Measurements from ENCODE around the gene PGA3.

The PGA3 gene

GRCh38 chr11:61181489-61181888, 21.8 kb upstream of the PGA3 start:
- Histone ChIP-seq H3K9me3 (ENCODE audit: insufficient read depth, low read length) (no peaks in the 10 kb centered on the region), H3K36me3 (ENCODE audit: low read length) (no peaks in the 10 kb centered on the region), H2AFZ (ENCODE audit: low read depth, low read length, severe bottlenecking) (no peak overlapping the region)

GRCh38 chr11:61183645-61184044, 19.7 kb upstream of the PGA3 start:
- TF ChIP-seq, protein P1, sequence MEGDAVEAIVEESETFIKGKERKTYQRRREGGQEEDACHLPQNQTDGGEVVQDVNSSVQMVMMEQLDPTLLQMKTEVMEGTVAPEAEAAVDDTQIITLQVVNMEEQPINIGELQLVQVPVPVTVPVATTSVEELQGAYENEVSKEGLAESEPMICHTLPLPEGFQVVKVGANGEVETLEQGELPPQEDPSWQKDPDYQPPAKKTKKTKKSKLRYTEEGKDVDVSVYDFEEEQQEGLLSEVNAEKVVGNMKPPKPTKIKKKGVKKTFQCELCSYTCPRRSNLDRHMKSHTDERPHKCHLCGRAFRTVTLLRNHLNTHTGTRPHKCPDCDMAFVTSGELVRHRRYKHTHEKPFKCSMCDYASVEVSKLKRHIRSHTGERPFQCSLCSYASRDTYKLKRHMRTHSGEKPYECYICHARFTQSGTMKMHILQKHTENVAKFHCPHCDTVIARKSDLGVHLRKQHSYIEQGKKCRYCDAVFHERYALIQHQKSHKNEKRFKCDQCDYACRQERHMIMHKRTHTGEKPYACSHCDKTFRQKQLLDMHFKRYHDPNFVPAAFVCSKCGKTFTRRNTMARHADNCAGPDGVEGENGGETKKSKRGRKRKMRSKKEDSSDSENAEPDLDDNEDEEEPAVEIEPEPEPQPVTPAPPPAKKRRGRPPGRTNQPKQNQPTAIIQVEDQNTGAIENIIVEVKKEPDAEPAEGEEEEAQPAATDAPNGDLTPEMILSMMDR (IDR thresholded peaks at IDR 0.05; ENCODE audit: insufficient read depth, low read length, poor library complexity, severe bottlenecking): no peak
- TF ChIP-seq EZH2phosphoT487 (conservative IDR thresholded peaks at IDR 0.05; ENCODE audit: low read length): no peak

More at GRCh38 chr11:61181489-61181888, 21.8 kb upstream of the PGA3 start:
- H3K4me3 ChIP-seq (ENCODE audit: insufficient read depth, low read length, poor library complexity, severe bottlenecking): no peak overlapping the region
- H3K4me2 ChIP-seq (ENCODE audit: low read depth, low read length, poor library complexity, severe bottlenecking): no peak overlapping the region
- no peaks in the 10 kb centered on the region for H3K27me3 ChIP-seq (ENCODE audit: low read length)
- no peak overlapping the region for H3K9ac ChIP-seq (ENCODE audit: low read length)
- H4K20me1 ChIP-seq (ENCODE audit: low read depth, low read length): no peaks in the 10 kb centered on the region
- no peak overlapping the region for H3K27ac ChIP-seq (ENCODE audit: low read depth, low read length)
- no peaks in the 10 kb centered on the region for H3K9me2 ChIP-seq (replicated peaks; ENCODE audit: insufficient read depth, low read length)
- no peaks in the 10 kb centered on the region for H3F3A ChIP-seq (ENCODE audit: insufficient read depth)
- TF ChIP-seq, protein P1 (IDR thresholded peaks at IDR 0.05; ENCODE audit: insufficient read depth, low read length, poor library complexity, severe bottlenecking): no peak
- no peak for TF ChIP-seq EZH2phosphoT487 (conservative IDR thresholded peaks at IDR 0.05; ENCODE audit: low read length)
- H3K79me2 ChIP-seq (ENCODE audit: insufficient read depth, low read length): no peaks in the 10 kb centered on the region

GRCh38 chr11:61186504-61186903, 16.8 kb upstream of the PGA3 start:
- H3K27me3 ChIP-seq (ENCODE audit: low read length): no peaks in the 10 kb centered on the region
- no peak overlapping the region for H3K4me2 ChIP-seq (ENCODE audit: low read depth, low read length, poor library complexity, severe bottlenecking)
- no peaks in the 10 kb centered on the region for H3K9me3 ChIP-seq (ENCODE audit: insufficient read depth, low read length)
- no peaks in the 10 kb centered on the region for H3K79me2 ChIP-seq (ENCODE audit: insufficient read depth, low read length)
- H3K36me3 ChIP-seq (ENCODE audit: low read length): no peaks in the 10 kb centered on the region
- no peaks in the 10 kb centered on the region for H3F3A ChIP-seq (ENCODE audit: insufficient read depth)
- H3K9ac ChIP-seq (ENCODE audit: low read length): no peak overlapping the region
- no peaks in the 10 kb centered on the region for H4K20me1 ChIP-seq (ENCODE audit: low read depth, low read length)
- no peak overlapping the region for H2AFZ ChIP-seq (ENCODE audit: low read depth, low read length, severe bottlenecking)
- H3K27ac ChIP-seq (ENCODE audit: low read depth, low read length): no peak overlapping the region
- TF ChIP-seq, protein P1 (IDR thresholded peaks at IDR 0.05; ENCODE audit: insufficient read depth, low read length, poor library complexity, severe bottlenecking): no peak
- TF ChIP-seq EZH2phosphoT487 (conservative IDR thresholded peaks at IDR 0.05; ENCODE audit: low read length): no peak
- no peak overlapping the region for H3K4me3 ChIP-seq (ENCODE audit: insufficient read depth, low read length, poor library complexity, severe bottlenecking)
- no peaks in the 10 kb centered on the region for H3K9me2 ChIP-seq (replicated peaks; ENCODE audit: insufficient read depth, low read length)

More at GRCh38 chr11:61183645-61184044, 19.7 kb upstream of the PGA3 start:
- H3K9me3 ChIP-seq (ENCODE audit: insufficient read depth, low read length): no peaks in the 10 kb centered on the region
- H3K27ac ChIP-seq (ENCODE audit: low read depth, low read length): no peak overlapping the region
- no peaks in the 10 kb centered on the region for H3K9me2 ChIP-seq (replicated peaks; ENCODE audit: insufficient read depth, low read length)
- H3K4me2 ChIP-seq (ENCODE audit: low read depth, low read length, poor library complexity, severe bottlenecking): no peak overlapping the region
- H3F3A ChIP-seq (ENCODE audit: insufficient read depth): no peaks in the 10 kb centered on the region
- no peaks in the 10 kb centered on the region for H3K36me3 ChIP-seq (ENCODE audit: low read length)
- no peak overlapping the region for H3K4me3 ChIP-seq (ENCODE audit: insufficient read depth, low read length, poor library complexity, severe bottlenecking)
- H2AFZ ChIP-seq (ENCODE audit: low read depth, low read length, severe bottlenecking): no peak overlapping the region
- no peaks in the 10 kb centered on the region for H3K79me2 ChIP-seq (ENCODE audit: insufficient read depth, low read length)
- no peaks in the 10 kb centered on the region for H3K27me3 ChIP-seq (ENCODE audit: low read length)
- no peak overlapping the region for H3K9ac ChIP-seq (ENCODE audit: low read length)
- H4K20me1 ChIP-seq (ENCODE audit: low read depth, low read length): no peaks in the 10 kb centered on the region
